IPS-15b (cell line): ENCODE measurements around the gene HYKK.

Source experiments
- H3K27me3 ChIP-seq: one replicate; pipeline ENCODE4 v1.6.1; 2013; ENCODE audit warnings: low read length; ENCODE audit not compliant: control insufficient read depth, insufficient read depth
- H3K36me3 ChIP-seq: one replicate; pipeline ENCODE4 v1.6.1; 2013; ENCODE audit warnings: low read length; ENCODE audit not compliant: control insufficient read depth, insufficient read depth
- H3K4me1 ChIP-seq: one replicate; pipeline ENCODE4 v1.6.1; 2013; ENCODE audit warnings: mild to moderate bottlenecking, low read length; ENCODE audit not compliant: control insufficient read depth, insufficient read depth
- H3K4me3 ChIP-seq: one replicate; pipeline ENCODE4 v1.5.1; 2013; ENCODE audit warnings: low read depth, low read length
- H3K9ac ChIP-seq: one replicate; pipeline ENCODE4 v1.6.1; 2013; ENCODE audit warnings: low read depth, mild to moderate bottlenecking, low read length
- H3K9me3 ChIP-seq: one replicate; pipeline ENCODE4 v1.6.1; 2013; ENCODE audit warnings: mild to moderate bottlenecking, low read length; ENCODE audit not compliant: control insufficient read depth, insufficient read depth

Gene HYKK

GRCh38 chr15:78565951-78566774 lies 58.8 kb downstream of the HYKK start:
- H3K9me3 ChIP-seq: no peaks in the 10 kb centered on the region
- peak overlapping the region; percentile 97 for H3K4me3 ChIP-seq
- H3K36me3 ChIP-seq: peaks cover 4% of the 10 kb centered on the region
- peaks cover 3% of the 10 kb centered on the region for H3K27me3 ChIP-seq
- peak overlapping the region; percentile 87 for H3K9ac ChIP-seq
- H3K4me1 ChIP-seq: peaks cover 6% of the 10 kb centered on the region

- H3K9me3 ChIP-seq: no peaks in the 10 kb centered on the region
- H3K27me3 ChIP-seq: peaks cover 3% of the 10 kb centered on the region
- H3K4me3 ChIP-seq: no peak overlapping the region
- H3K9ac ChIP-seq: no peak overlapping the region
- H3K36me3 ChIP-seq: peaks cover 4% of the 10 kb centered on the region
- H3K4me1 ChIP-seq: peaks cover 6% of the 10 kb centered on the region
These were observed 60.2 kb downstream of the HYKK start for GRCh38 chr15:78567531-78567930.

GRCh38 chr15:78570710-78571109 lies 63.3 kb downstream of the HYKK start:
- Histone ChIP-seq H3K4me1 (no peaks in the 10 kb centered on the region), H3K27me3 (peaks cover 3% of the 10 kb centered on the region), H3K9ac (no peak overlapping the region), H3K9me3 (no peaks in the 10 kb centered on the region), H3K36me3 (peaks cover 3% of the 10 kb centered on the region), H3K4me3 (no peak overlapping the region)

GRCh38 chr15:78571382-78571781 lies 64.0 kb downstream of the HYKK start:
- Histone ChIP-seq H3K4me1 (no peaks in the 10 kb centered on the region), H3K9ac (no peak overlapping the region), H3K4me3 (no peak overlapping the region), H3K9me3 (no peaks in the 10 kb centered on the region), H3K27me3 (peaks cover 3% of the 10 kb centered on the region), H3K36me3 (no peaks in the 10 kb centered on the region)

GRCh38 chr15:78573416-78573815 lies 66.0 kb downstream of the HYKK start:
- no peak overlapping the region for H3K9ac ChIP-seq
- peaks cover 2% of the 10 kb centered on the region for H3K4me1 ChIP-seq
- no peaks in the 10 kb centered on the region for H3K9me3 ChIP-seq
- no peaks in the 10 kb centered on the region for H3K36me3 ChIP-seq
- no peak overlapping the region for H3K4me3 ChIP-seq
- H3K27me3 ChIP-seq: no peaks in the 10 kb centered on the region

- no peaks in the 10 kb centered on the region for H3K9me3 ChIP-seq
- H3K4me1 ChIP-seq: peaks cover 2% of the 10 kb centered on the region
- no peak overlapping the region for H3K4me3 ChIP-seq
- no peaks in the 10 kb centered on the region for H3K27me3 ChIP-seq
- no peak overlapping the region for H3K9ac ChIP-seq
- H3K36me3 ChIP-seq: no peaks in the 10 kb centered on the region
These were observed 67.6 kb downstream of the HYKK start for GRCh38 chr15:78574944-78575343.
